Mammary epithelial cell (primary cell): ENCODE data around the gene YPEL2.

Experiments used
- EZH2 ChIP-seq: IDR thresholded peaks from 2 replicates; pipeline ENCODE4 v1.6.1; 2012; ENCODE audit warnings: low read length, inconsistent platforms, borderline replicate concordance
- TF ChIP-seq, protein P1 (sequence below), 2 donors: IDR thresholded peaks in 1 of 2; conservative IDR thresholded peaks in 1 of 2; 2 replicates each; pipeline ENCODE4 v1.5.1; 2011 to 2012; ENCODE audit warnings: inconsistent platforms in 2 of 2, low read length in 2 of 2, mild to moderate bottlenecking in 2 of 2, control low read depth in 1 of 2, low read depth in 1 of 2; ENCODE audit not compliant: insufficient read depth in 1 of 2; ENCODE audit errors: extremely low read depth in 1 of 2

DNA sequence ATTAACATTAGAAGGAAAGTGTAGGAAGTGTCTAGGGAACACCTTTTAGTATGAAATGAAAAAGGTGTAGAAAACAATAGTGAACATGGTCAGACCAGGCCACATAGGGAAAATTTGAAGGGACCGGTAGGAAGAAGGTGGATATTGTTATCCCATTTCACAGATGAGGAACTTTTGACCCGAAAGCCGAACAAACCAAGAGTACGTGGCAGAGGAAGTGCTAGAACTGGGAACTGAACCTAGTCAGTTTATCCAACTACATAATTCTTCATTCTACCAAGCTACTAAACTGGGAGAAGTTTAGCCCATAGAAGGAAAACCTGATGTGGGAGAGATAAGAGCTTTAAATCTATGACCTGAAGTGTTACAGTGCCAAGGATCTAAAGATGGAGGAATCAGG is 43.2 kb downstream of the YPEL2 start:
- TF ChIP-seq, protein P1, sequence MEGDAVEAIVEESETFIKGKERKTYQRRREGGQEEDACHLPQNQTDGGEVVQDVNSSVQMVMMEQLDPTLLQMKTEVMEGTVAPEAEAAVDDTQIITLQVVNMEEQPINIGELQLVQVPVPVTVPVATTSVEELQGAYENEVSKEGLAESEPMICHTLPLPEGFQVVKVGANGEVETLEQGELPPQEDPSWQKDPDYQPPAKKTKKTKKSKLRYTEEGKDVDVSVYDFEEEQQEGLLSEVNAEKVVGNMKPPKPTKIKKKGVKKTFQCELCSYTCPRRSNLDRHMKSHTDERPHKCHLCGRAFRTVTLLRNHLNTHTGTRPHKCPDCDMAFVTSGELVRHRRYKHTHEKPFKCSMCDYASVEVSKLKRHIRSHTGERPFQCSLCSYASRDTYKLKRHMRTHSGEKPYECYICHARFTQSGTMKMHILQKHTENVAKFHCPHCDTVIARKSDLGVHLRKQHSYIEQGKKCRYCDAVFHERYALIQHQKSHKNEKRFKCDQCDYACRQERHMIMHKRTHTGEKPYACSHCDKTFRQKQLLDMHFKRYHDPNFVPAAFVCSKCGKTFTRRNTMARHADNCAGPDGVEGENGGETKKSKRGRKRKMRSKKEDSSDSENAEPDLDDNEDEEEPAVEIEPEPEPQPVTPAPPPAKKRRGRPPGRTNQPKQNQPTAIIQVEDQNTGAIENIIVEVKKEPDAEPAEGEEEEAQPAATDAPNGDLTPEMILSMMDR (conservative IDR thresholded peaks at IDR 0.05 in 1 of 2, IDR thresholded peaks at IDR 0.05 in 1 of 2; ENCODE audit: extremely low read depth in 1 of 2, insufficient read depth in 1 of 2, low read depth in 1 of 2, low read length in 2 of 2), result no peak
- no peak for TF ChIP-seq EZH2
